ENCODE results near the gene SUSD1. TPM values are rescaled to one million over a fixed set of nuclear protein-coding genes. Genes with fewer than 3 reads are reported as not detected.

SUSD1 gene
- total RNA-seq, 1 experiment from 2014 or later, result 8.1 TPM

DNA sequence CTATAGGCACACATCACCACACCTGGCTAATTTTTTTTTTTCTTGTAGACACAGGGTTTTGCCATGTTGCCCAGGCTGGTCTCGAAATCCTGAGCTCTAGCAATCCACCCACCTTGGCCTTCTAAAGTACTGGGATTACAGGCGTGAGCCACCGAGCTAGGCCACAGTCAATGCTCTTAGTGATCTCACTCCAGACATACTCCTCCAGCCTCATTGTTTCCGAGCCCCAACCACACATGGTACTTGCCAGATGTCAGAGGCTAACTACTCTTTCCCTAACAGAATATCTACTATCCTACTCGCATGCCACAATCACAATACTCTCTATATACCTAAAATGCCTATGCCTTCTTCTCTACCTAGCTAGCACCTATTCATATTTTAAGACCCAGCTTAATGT, 17.1 kb downstream of the SUSD1 start:
- no peaks in the 10 kb centered on the region for H3K27me3 ChIP-seq (ENCODE audit: insufficient read depth, low read length)

More for the DNA sequence above, 17.1 kb downstream of the SUSD1 start:
- Histone ChIP-seq H3T11ph (ENCODE audit: low read length) (no peak overlapping the region), H2AK5ac (ENCODE audit: insufficient read length, low read length) (no peak overlapping the region), H4K20me1 (ENCODE audit: control insufficient read depth, insufficient read depth, insufficient read length) (no peaks in the 10 kb centered on the region), H3K4me2 (ENCODE audit: insufficient read depth, insufficient read length, low read length) (no peak overlapping the region), H2BK20ac (ENCODE audit: low read depth, low read length, poor library complexity, severe bottlenecking) (no peak overlapping the region), H3K56ac (ENCODE audit: insufficient read length, low read depth, low read length) (no peak overlapping the region), H3K23me2 (ENCODE audit: insufficient read length, low read depth, low read length, poor library complexity, severe bottlenecking) (no peaks in the 10 kb centered on the region), H3K79me1 (ENCODE audit: insufficient read depth, low read depth, low read length, poor library complexity, severe bottlenecking) (no peaks in the 10 kb centered on the region), H3K18ac (ENCODE audit: insufficient read length, low read depth, low read length) (no peak overlapping the region), H3K4ac (ENCODE audit: low read depth, low read length) (no peak overlapping the region), H3K9me3 (ENCODE audit: control insufficient read depth, low read depth, low read length) (no peaks in the 10 kb centered on the region), H2BK12ac (ENCODE audit: insufficient read length, low read depth, low read length) (no peak overlapping the region), H2BK120ac (ENCODE audit: low read depth, low read length, poor library complexity, severe bottlenecking) (no peak overlapping the region), H4K8ac (replicated peaks; ENCODE audit: insufficient read length, low read depth, low read length) (no peak overlapping the region), H3K27ac (ENCODE audit: insufficient read length, low read depth, low read length) (no peak overlapping the region), H3K4me1 (ENCODE audit: insufficient read depth, low read length) (no peaks in the 10 kb centered on the region), H4K91ac (ENCODE audit: insufficient read length, low read depth, low read length) (no peak overlapping the region), H3K23ac (ENCODE audit: insufficient read length, low read depth, low read length) (no peak overlapping the region), H3K9ac (ENCODE audit: extremely low read depth, insufficient read length, low read length) (no peak overlapping the region), H3K14ac (ENCODE audit: insufficient read depth, low read length) (no peak overlapping the region), H3K79me2 (ENCODE audit: insufficient read depth, low read length) (no peaks in the 10 kb centered on the region), H2BK5ac (ENCODE audit: insufficient read length, low read length) (no peak overlapping the region), H2AFZ (ENCODE audit: low read length) (no peak overlapping the region), H2BK15ac (ENCODE audit: low read depth, low read length) (no peak overlapping the region), H4K5ac (ENCODE audit: insufficient read length, low read depth, low read length) (no peak overlapping the region)
- DNase-seq, result no peak
- TF ChIP-seq, protein P1, sequence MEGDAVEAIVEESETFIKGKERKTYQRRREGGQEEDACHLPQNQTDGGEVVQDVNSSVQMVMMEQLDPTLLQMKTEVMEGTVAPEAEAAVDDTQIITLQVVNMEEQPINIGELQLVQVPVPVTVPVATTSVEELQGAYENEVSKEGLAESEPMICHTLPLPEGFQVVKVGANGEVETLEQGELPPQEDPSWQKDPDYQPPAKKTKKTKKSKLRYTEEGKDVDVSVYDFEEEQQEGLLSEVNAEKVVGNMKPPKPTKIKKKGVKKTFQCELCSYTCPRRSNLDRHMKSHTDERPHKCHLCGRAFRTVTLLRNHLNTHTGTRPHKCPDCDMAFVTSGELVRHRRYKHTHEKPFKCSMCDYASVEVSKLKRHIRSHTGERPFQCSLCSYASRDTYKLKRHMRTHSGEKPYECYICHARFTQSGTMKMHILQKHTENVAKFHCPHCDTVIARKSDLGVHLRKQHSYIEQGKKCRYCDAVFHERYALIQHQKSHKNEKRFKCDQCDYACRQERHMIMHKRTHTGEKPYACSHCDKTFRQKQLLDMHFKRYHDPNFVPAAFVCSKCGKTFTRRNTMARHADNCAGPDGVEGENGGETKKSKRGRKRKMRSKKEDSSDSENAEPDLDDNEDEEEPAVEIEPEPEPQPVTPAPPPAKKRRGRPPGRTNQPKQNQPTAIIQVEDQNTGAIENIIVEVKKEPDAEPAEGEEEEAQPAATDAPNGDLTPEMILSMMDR (conservative IDR thresholded peaks at IDR 0.05), result no peak
- no peak overlapping the region for H3K4me3 Mint-ChIP-seq
- H3K36me3 Mint-ChIP-seq (ENCODE audit: insufficient read depth in 1 of 3, low read depth in 3 of 3), result no peaks in the 10 kb centered on the region; a peak in 1 of 7 replicates
- WGBS (ENCODE audit: extremely low coverage, insufficient read length, low lambda C conversion rate), result no CpG with 5 or more reads among the region's 5 CpGs
- H3K4me1 Mint-ChIP-seq, result no peaks in the 10 kb centered on the region
- H3K27me3 Mint-ChIP-seq (ENCODE audit: low read depth), result no peaks in the 10 kb centered on the region
- no peaks in the 10 kb centered on the region for H3K9me3 Mint-ChIP-seq
- no peak overlapping the region for H3K27ac Mint-ChIP-seq
